Activated CD8-positive, alpha-beta T cell treated with anti-CD3 and anti-CD28 coated beads for 36 hours (primary cell): ENCODE data around the gene MYLK4. TPM values are rescaled to one million over a fixed set of nuclear protein-coding genes. Genes with fewer than 3 reads are reported as not detected.
"Not testable (repeated sequence)": the region's sequence is repeated elsewhere in the genome, so short reads cannot be mapped to it uniquely, and the experiment has no call there.

ENCODE experiments used
- ATAC-seq: fragments of 200-7000 bp; cut with Tn5 transposase; one replicate; pipeline ENCODE4 v1.10.0; 2021; ENCODE audit warnings: mild to moderate bottlenecking, moderate library complexity
- CTCF ChIA-PET: fragments of 350-600 bp; sonication (Branson Sonifier 250); formaldehyde crosslinking; loops from one replicate; lab custom pipeline; 2021; ENCODE audit warnings: antibody characterized with exemption; lab: Charles Lee
- POLR2A ChIA-PET: fragments of 350-600 bp; sonication (Branson Sonifier 250); formaldehyde crosslinking; loops from one replicate; lab custom pipeline; 2021; ENCODE audit warnings: antibody characterized with exemption; lab: Charles Lee
- DNase-seq: peaks from one replicate; pipeline ENCODE4 v3.0.0-alpha.2; 2020
- H3K27ac Mint-ChIP-seq: one replicate; pipeline ENCODE4 v1.8.0; 2021; ENCODE audit warnings: mild to moderate bottlenecking, mixed read lengths
- H3K27me3 Mint-ChIP-seq: one replicate; pipeline ENCODE4 v1.8.0; 2021; ENCODE audit warnings: mixed read lengths
- H3K36me3 Mint-ChIP-seq: one replicate; pipeline ENCODE4 v1.8.0; 2021; ENCODE audit warnings: low read depth, mixed read lengths
- H3K4me1 Mint-ChIP-seq: one replicate; pipeline ENCODE4 v1.8.0; 2021; ENCODE audit warnings: low read depth, mixed read lengths
- H3K4me3 Mint-ChIP-seq: one replicate; pipeline ENCODE4 v1.8.0; 2021; ENCODE audit warnings: mild to moderate bottlenecking, moderate library complexity, mixed read lengths
- H3K9me3 Mint-ChIP-seq: one replicate; pipeline ENCODE4 v1.8.0; 2021; ENCODE audit warnings: mixed read lengths
- intact Hi-C: fragments of 100-400 bp; cut with micrococcal nuclease; formaldehyde crosslinking; loops from one replicate; pipeline ENCODE4 v1.10.0; 2022
- total RNA-seq, 2 experiments: library from RNA; stranded (reverse); gene quantifications; one replicate each; pipeline ENCODE4 v1.2.3, GENCODE V29; 2021
- TF ChIP-seq, protein P1 (sequence below): fragments of 200-600 bp; IDR thresholded peaks from one replicate; pipeline ENCODE4 v1.8.0; 2022; ENCODE audit warnings: antibody characterized with exemption, mild to moderate bottlenecking

The MYLK4 gene
- total RNA-seq, 2 experiments from 2014 or later = 0.09 to 0.11 TPM

DNA sequence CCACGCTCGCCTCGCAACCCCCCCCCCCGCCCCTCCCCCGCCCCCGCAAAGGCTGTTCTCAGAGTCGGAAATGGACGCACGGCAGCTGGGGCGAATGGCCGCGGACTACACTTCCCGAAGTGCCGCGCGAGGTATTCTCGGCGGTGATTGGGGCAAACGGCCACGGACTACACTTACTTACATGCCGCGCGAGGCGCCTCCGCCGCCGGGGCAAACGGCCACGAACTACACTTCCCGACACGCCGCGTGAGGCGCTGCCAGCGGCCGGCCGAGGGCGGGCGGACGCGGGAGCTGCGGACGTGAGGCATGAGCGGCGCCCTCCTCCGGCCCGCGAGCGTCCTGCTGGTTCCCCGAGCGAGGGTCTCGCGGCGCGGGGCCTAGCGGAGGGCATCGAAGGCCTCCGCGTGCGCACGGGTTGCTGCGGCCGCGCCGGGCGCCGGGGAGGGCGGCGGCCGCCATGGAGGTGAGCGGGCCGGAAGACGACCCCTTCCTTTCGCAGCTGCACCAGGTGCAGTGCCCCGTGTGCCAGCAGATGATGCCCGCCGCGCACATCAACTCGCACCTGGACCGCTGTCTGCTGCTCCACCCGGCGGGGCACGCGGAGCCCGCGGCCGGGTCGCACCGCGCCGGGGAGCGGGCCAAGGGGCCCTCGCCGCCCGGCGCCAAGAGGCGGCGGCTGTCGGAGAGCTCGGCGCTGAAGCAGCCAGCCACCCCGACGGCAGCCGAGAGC, 14.6 kb upstream of the MYLK4 start, which contains the start of gene WRNIP1:
TSS of gene WRNIP1 (plus strand) at position 228 of the 730 bp plus-strand sequence. CDS start at position 458, 230 bp downstream.
- TF ChIP-seq, protein P1, sequence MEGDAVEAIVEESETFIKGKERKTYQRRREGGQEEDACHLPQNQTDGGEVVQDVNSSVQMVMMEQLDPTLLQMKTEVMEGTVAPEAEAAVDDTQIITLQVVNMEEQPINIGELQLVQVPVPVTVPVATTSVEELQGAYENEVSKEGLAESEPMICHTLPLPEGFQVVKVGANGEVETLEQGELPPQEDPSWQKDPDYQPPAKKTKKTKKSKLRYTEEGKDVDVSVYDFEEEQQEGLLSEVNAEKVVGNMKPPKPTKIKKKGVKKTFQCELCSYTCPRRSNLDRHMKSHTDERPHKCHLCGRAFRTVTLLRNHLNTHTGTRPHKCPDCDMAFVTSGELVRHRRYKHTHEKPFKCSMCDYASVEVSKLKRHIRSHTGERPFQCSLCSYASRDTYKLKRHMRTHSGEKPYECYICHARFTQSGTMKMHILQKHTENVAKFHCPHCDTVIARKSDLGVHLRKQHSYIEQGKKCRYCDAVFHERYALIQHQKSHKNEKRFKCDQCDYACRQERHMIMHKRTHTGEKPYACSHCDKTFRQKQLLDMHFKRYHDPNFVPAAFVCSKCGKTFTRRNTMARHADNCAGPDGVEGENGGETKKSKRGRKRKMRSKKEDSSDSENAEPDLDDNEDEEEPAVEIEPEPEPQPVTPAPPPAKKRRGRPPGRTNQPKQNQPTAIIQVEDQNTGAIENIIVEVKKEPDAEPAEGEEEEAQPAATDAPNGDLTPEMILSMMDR = peak; percentile 54
- peaks cover 23% of the 10 kb centered on the region for H3K36me3 Mint-ChIP-seq
- peaks cover 3% of the 10 kb centered on the region for H3K9me3 Mint-ChIP-seq
- H3K27ac Mint-ChIP-seq = peak within 1 kb of the TSS; percentile 99
- H3K27me3 Mint-ChIP-seq = no peaks in the 10 kb centered on the region
- peaks cover 40% of the 10 kb centered on the region for H3K4me1 Mint-ChIP-seq
- POLR2A ChIA-PET = interaction anchor here (0.7 to 4.7 kb wide), 8 partner anchors 8 to 223 kb away, joined by 3 to 21 read pairs (median 6); partner anchors contain the start of gene SERPINB1
- DNase-seq = peak; percentile 98
- CTCF ChIA-PET = interaction anchor here (1.0 to 6.3 kb wide), 8 partner anchors 15 to 225 kb away, joined by 3 to 32 read pairs (median 6); partner anchors contain the start of genes MYLK4 and SERPINB1
- H3K4me3 Mint-ChIP-seq = peak within 1 kb of the TSS; percentile 80
- intact Hi-C loops = no loop called here
- ATAC-seq = peak; percentile 89

DNA sequence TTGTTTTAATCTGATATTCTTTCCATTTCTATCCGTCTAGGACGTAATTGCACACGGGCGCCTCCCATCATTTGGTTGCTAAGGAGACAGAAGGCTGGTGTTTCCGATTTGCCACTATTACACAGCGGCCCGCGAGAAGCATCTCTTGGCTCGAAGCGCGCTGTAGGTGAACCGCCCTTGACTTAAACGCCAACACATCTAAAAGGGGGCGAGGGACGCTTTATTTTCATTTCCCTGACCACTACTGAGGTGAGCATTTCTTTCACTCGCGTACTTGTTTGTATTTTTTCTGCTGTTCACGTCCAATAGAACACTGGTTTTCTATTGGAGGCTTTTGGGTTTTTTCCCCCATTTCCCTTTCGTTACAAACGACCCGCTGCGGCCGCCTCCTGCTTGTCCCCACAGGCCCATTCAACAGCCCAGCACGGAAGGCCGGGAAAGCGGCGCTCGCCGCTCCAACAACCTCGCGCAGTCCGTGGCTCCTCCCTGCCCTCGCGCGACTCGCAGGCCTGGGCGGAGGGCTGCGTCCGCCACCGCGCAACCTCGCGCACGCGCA, 14.0 kb upstream of the MYLK4 start:
- Mint-ChIP-seq H3K36me3 (peaks cover 17% of the 10 kb centered on the region), H3K9me3 (peaks cover 3% of the 10 kb centered on the region), H3K4me1 (peaks cover 34% of the 10 kb centered on the region), H3K27ac (peak overlapping the region; percentile 99), H3K27me3 (no peaks in the 10 kb centered on the region), H3K4me3 (peak overlapping the region; percentile 80)
- DNase-seq (peak; percentile 73), ATAC-seq (peak; percentile 72)
- intact Hi-C loops = no loop called here
- TF ChIP-seq, protein P1 = no peak
- ChIA-PET CTCF (interaction anchor here (1.0 to 6.3 kb wide), 8 partner anchors 15 to 167 kb away, joined by 3 to 81 read pairs (median 9); partner anchors contain the start of genes MYLK4 and SERPINB1), POLR2A (interaction anchor here (1.1 to 4.7 kb wide), 4 partner anchors 18 to 303 kb away, joined by 3 to 21 read pairs (median 7); partner anchors contain the start of genes RIPK1 and SERPINB1)

DNA sequence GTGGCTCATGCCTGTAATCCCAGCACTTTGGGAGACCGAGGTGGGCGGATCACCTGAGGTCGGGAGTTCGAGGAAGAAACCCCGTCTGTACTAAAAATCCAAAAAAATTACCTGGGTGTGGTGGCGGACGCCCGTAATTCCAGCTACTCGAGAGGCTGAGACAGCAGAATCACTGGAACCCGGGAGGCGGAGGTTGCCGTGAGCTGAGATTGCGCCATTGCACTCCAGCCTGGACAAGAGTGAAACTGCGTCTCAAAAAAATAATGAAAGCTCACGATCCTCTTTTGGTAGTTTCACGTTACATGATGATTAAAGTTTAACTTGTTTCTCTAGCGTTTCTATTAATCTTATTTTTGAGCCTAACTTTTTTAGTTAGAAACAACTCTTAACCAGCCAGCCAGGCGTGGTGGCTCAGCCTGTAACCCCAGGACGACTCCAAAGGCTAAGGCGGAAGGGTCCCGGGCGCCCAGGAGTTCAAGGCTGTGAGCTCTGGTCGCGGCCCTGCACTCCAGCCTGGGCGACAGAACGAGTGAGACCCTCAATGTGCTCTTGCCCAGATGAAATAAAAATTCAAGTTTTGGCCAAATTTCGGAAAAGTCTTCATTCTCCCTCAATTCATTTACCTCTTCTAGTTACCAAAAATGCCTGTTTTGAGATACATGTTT, 13.3 kb upstream of the MYLK4 start:
- Mint-ChIP-seq H3K4me1 (peaks cover 31% of the 10 kb centered on the region), H3K36me3 (peaks cover 17% of the 10 kb centered on the region), H3K27me3 (no peaks in the 10 kb centered on the region), H3K9me3 (peaks cover 3% of the 10 kb centered on the region), H3K27ac (peak overlapping the region; percentile 99), H3K4me3 (peak overlapping the region; percentile 80)
- DNase-seq = no peak
- ChIA-PET POLR2A (interaction anchor here (1.1 to 1.3 kb wide), 2 partner anchors 10 to 304 kb away, joined by 3 to 4 read pairs; partner anchors contain the start of gene RIPK1), CTCF (interaction anchor here (0.9 to 5.0 kb wide), 7 partner anchors 9 to 221 kb away, joined by 3 to 81 read pairs (median 4); partner anchors contain the start of gene MYLK4)
- TF ChIP-seq, protein P1 = no peak
- no peak for ATAC-seq
- intact Hi-C loops = no loop called here

DNA sequence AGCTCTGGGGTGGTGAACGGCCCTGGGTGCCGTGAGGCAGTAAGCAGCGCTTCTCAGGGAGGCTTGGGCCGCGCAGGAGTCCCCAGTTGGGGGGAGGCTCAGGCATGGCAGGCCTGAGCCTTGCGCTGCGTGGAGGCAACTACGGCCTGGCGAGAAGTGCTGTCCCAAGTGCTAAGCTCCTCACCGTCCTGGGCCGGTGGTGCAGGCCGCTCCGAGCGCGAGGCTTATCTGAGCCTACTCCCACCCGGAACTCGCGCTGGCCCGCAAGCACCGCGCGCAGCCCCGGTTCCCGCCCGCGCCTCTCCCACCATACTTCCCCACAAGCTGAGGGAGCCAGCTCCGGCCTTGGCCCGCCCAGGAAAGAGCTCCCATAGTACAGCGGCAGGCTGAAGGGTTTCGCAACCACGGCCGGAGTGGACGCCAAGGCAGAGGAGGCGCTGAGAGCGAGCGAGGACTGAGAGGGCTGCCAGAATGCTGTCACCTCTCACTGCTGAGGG, 12.7 kb upstream of the MYLK4 start:
- peaks cover 26% of the 10 kb centered on the region for H3K4me1 Mint-ChIP-seq
- H3K27ac Mint-ChIP-seq = no peak overlapping the region
- peaks cover 3% of the 10 kb centered on the region for H3K9me3 Mint-ChIP-seq
- ChIA-PET POLR2A (interaction anchor here (1.1 to 1.3 kb wide), 2 partner anchors 10 to 304 kb away, joined by 3 to 4 read pairs; partner anchors contain the start of gene RIPK1), CTCF (interaction anchor here (0.9 to 5.0 kb wide), 8 partner anchors 9 to 221 kb away, joined by 3 to 81 read pairs (median 4); partner anchors contain the start of gene MYLK4)
- no peak overlapping the region for H3K4me3 Mint-ChIP-seq
- intact Hi-C loops = no loop called here
- H3K27me3 Mint-ChIP-seq = no peaks in the 10 kb centered on the region
- ATAC-seq (no peak), DNase-seq (no peak)
- TF ChIP-seq, protein P1 = no peak
- H3K36me3 Mint-ChIP-seq = peaks cover 13% of the 10 kb centered on the region

DNA sequence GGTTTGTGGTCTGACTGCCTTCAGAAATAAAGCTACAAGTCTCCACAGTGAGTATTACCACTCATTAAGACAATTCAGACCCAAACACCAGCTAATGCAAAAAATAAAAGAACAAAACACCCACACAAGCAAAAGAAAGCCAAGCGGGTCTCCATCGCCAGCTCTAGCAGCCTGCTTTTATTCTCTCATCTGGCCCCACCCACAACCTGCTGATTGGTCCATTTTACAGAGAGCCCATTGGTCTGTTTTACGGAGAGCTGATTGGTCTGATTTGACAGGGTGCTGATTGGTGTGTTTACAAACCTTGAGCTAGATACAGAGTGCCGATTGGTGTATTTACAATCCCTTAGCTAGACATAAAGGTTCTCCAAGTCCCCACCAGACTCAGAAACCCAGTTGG, 12.1 kb upstream of the MYLK4 start:
- intact Hi-C loops, ATAC-seq, H3K4me3 Mint-ChIP-seq, H3K36me3 Mint-ChIP-seq, H3K9me3 Mint-ChIP-seq, H3K27me3 Mint-ChIP-seq, H3K27ac Mint-ChIP-seq: not testable (repeated sequence)
- ChIA-PET CTCF (interaction anchor here (0.9 to 5.0 kb wide), 9 partner anchors 8 to 1166 kb away, joined by 3 to 81 read pairs (median 4); partner anchors contain the start of gene MYLK4), POLR2A (interaction anchor here (1.3 kb wide), 1 partner anchor 11 kb away, joined by 4 read pairs; no protein-coding TSS in a partner anchor)
- peaks cover 21% of the 10 kb centered on the region for H3K4me1 Mint-ChIP-seq
- DNase-seq = peak; percentile 65
